ENCODE data around the gene RUNDC3A. TPM values are rescaled to one million over a fixed set of nuclear protein-coding genes. Genes with fewer than 3 reads are reported as not detected.

The RUNDC3A gene
- total RNA-seq, 4 donors from 2014 or later, result 0.89 to 4.1 (median 2.1) TPM

GRCh38 chr17:44283344-44284023, 24.9 kb upstream of the RUNDC3A start:
- Histone ChIP-seq H3K27ac (no peak overlapping the region), H3K9me3 (no peaks in the 10 kb centered on the region), H3K36me3 (no peaks in the 10 kb centered on the region), H3K27me3 (no peaks in the 10 kb centered on the region), H3K4me1 (peaks cover 0 to 14% of the 10 kb centered on the region in 2 donors), H3K4me3 (replicated peaks in 1 of 3) (no peak overlapping the region)
- TF ChIP-seq POLR2A (IDR thresholded peaks at IDR 0.05) (no peak), CTCF (IDR thresholded peaks at IDR 0.05) (no peak)
- intact Hi-C loops (cut with DNase I), result no loop called here
- DNase-seq, result no peak
- 80 to 84% methylated on average over 6 to 8 of the region's 8 CpGs for WGBS, 2 donors

GRCh38 chr17:44284024-44284400, 24.4 kb upstream of the RUNDC3A start:
- Histone ChIP-seq H3K27ac (no peak overlapping the region), H3K4me3 (replicated peaks in 1 of 3) (no peak overlapping the region), H3K27me3 (no peaks in the 10 kb centered on the region), H3K4me1 (peaks cover 0 to 14% of the 10 kb centered on the region in 2 donors), H3K36me3 (no peaks in the 10 kb centered on the region), H3K9me3 (no peaks in the 10 kb centered on the region)
- DNase-seq, result no peak
- 88 to 94% methylated on average over 4 of the region's 4 CpGs for WGBS, 2 donors
- TF ChIP-seq POLR2A (IDR thresholded peaks at IDR 0.05) (no peak), CTCF (IDR thresholded peaks at IDR 0.05) (no peak)
- intact Hi-C loops (cut with DNase I), result no loop called here

GRCh38 chr17:44287651-44288050, 20.8 kb upstream of the RUNDC3A start:
- TF ChIP-seq POLR2A (IDR thresholded peaks at IDR 0.05) (no peak), CTCF (IDR thresholded peaks at IDR 0.05) (no peak)
- 74 to 77% methylated on average over 8 of the region's 8 CpGs for WGBS, 2 donors
- Histone ChIP-seq H3K36me3 (no peaks in the 10 kb centered on the region), H3K9me3 (no peaks in the 10 kb centered on the region), H3K4me3 (replicated peaks in 1 of 3) (no peak overlapping the region), H3K27ac (no peak overlapping the region), H3K4me1 (no peaks in the 10 kb centered on the region), H3K27me3 (no peaks in the 10 kb centered on the region)
- no peak for DNase-seq
- intact Hi-C loops (cut with DNase I), result no loop called here

- Histone ChIP-seq H3K4me1 (no peaks in the 10 kb centered on the region), H3K27me3 (no peaks in the 10 kb centered on the region), H3K27ac (no peak overlapping the region), H3K9me3 (no peaks in the 10 kb centered on the region), H3K4me3 (replicated peaks in 1 of 3) (no peak overlapping the region), H3K36me3 (no peaks in the 10 kb centered on the region)
- TF ChIP-seq POLR2A (IDR thresholded peaks at IDR 0.05) (no peak), CTCF (IDR thresholded peaks at IDR 0.05) (no peak)
- DNase-seq, result no peak
- WGBS, 2 donors, result 90 to 93% methylated on average over 8 to 9 of the region's 9 CpGs
- intact Hi-C loops (cut with DNase I), result no loop called here
Measured at GRCh38 chr17:44293509-44294226, 14.7 kb upstream of the RUNDC3A start.

GRCh38 chr17:44297975-44298374, 10.4 kb upstream of the RUNDC3A start:
- H3K36me3 ChIP-seq, result no peaks in the 10 kb centered on the region
- no peak overlapping the region for H3K27ac ChIP-seq
- TF ChIP-seq POLR2A (IDR thresholded peaks at IDR 0.05) (no peak), CTCF (IDR thresholded peaks at IDR 0.05) (no peak)
- intact Hi-C loops (cut with DNase I), result no loop called here
- WGBS, 2 donors, result 85 to 95% methylated on average over 3 of the region's 3 CpGs
- H3K27me3 ChIP-seq, result no peaks in the 10 kb centered on the region
- no peak for DNase-seq
- no peaks in the 10 kb centered on the region for H3K9me3 ChIP-seq
- H3K4me3 ChIP-seq (replicated peaks in 1 of 3), result no peak overlapping the region
- H3K4me1 ChIP-seq, result no peaks in the 10 kb centered on the region

Data from thyroid gland (tissue), 4 donors.